C4-2B (cell line): ENCODE data around the gene LIPI.
"Not testable (repeated sequence)": the region's sequence is repeated elsewhere in the genome, so short reads cannot be mapped to it uniquely, and the experiment has no call there.

Experiments used
- H3K27ac ChIP-seq: fragments of 450-650 bp; 2 replicates; pipeline ENCODE4 v1.5.1; 2017
- CTCF ChIP-seq: fragments of 450-650 bp; conservative IDR thresholded peaks from 2 replicates; pipeline ENCODE4 v1.5.1; 2017; ENCODE audit warnings: mild to moderate bottlenecking
- ZFX ChIP-seq: fragments of 450-650 bp; IDR thresholded peaks from 2 replicates; pipeline ENCODE4 v1.6.1; 2017

The LIPI gene

DNA sequence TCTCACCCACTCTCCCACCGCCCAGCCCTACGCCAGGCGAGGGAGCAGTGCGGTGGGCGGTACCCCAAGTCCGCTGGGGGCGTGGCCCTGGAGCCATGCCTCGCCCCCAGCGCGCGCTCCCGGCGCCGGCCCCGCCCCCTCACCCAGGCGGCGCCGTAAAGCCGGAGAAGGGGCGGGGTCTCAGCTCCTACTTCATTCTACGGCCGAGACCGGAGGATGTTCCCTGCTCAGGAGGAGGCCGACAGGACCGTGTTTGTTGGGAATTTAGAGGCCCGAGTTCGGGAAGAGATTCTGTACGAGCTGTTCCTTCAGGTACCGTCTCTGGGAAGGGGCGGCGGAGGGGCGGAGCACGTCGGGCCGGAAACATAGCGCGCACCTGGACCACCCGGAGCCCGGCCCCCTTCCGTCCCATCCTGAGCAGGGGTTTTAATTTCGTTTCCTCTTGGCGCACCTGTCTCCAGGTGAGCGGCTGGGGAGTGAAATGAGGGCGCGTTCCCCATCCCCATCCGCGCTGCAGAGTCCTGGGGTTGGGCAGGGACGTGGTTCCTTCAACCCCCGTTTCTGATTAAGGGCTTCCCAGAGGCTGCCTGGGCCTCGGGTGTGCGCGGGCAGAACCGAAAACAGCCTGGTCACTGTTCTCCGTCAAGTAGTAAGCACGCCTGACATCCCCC lies 5.4 kb upstream of the LIPI start, which contains the start of gene RBM11:
RBM11 (plus strand) TSS at position 187 of the 671 bp plus-strand sequence; CDS start at position 217, 30 bp downstream.
- TF ChIP-seq CTCF (no peak), ZFX (no peak)
- no peak within 1 kb of the TSS for H3K27ac ChIP-seq

- no peak overlapping the region for H3K27ac ChIP-seq
- TF ChIP-seq ZFX (no peak), CTCF (no peak)
Measured at GRCh38 chr21:14213164-14213563, 2.4 kb upstream of the LIPI start.

DNA sequence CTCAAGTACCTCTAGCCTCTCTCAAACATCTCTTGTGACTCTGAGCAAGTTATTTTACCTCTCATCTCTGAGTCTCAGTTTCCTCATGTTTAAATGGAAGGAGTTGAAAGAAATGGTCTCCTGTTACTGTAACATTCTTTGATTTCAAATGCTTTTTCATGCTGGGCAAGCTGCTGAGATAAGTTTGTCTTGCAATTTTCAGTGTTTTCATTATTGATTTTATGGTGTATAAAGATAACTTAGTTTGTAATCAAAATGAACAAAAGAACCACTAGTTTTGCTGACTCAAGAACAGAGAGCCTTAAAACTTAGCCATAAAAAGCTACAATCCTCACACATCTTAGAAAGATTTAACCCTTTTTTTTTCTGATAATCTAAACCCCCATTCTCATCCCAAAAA lies 4.5 kb downstream of the LIPI start:
- TF ChIP-seq CTCF: no peak
- TF ChIP-seq ZFX: no peak
- H3K27ac ChIP-seq: no peak overlapping the region

DNA sequence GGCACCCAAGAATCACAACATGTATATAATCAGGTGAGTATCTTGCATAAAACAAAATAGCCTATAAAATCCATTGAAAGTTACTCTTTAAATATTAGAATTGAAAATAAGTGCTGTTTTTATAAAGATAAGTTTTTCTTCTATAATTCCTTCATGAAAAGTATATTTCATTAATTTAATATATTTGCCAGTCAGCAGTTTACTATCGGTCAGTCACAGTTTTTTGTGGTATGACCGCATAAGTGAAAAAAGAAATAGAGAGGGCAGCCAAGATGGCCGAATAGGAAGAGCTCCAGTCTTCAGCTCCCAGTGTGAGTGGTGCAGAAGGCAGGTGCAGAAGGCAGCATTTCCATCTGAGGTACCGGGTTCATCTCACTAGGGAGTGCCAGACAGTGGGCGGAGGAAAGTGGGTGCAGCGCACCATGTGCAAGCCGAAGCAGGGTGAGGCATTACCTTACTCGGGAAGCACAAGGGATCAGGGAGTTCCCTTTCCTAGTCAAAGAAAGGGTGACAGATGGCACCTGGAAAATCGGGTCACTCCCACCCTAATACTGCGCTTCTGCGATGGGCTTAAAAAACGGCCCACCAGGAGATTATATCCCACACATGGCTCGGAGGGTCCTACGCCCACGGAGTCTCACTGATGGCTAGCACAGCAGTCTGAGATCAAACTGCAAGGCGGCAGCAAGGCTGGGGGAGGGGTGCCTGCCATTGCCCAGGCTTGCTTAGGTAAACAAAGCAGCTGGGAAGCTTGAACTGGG lies 44.1 kb downstream of the LIPI start:
- not testable (repeated sequence) for H3K27ac ChIP-seq

- TF ChIP-seq ZFX: no peak
- no peak for TF ChIP-seq CTCF
- no peak overlapping the region for H3K27ac ChIP-seq
Measured at GRCh38 chr21:14143999-14144398, 66.8 kb downstream of the LIPI start.

DNA sequence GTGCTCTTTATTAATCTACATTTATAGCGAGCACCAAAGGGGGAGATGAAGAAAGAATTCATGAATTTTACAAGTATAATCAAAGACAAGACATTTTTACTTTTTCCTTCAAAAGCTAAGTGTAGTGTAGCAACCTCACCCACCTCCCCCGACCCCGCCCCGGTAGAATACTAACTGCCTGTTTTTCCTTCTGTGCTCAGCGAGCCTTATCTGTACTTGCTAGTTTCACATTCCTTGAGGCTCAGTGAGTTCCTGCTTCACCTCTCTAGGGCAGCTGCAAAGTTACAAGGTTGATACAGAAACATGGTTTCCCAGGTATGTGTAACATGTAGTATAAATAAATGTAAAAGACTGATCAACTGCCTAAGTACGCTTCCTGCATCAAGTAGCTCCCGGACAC lies 86.5 kb downstream of the LIPI start:
- no peak overlapping the region for H3K27ac ChIP-seq
- TF ChIP-seq CTCF (no peak), ZFX (no peak)

GRCh38 chr21:14121719-14122118 lies 89.0 kb downstream of the LIPI start:
- H3K27ac ChIP-seq: no peak overlapping the region
- TF ChIP-seq CTCF (no peak), ZFX (no peak)
